SK-N-SH treated with all-trans-retinoic acid at 6 μM for 48 hours (cell line): ENCODE measurements around the gene C3orf18.

Experiments
- BACH2 ChIP-seq: fragments of 250-450 bp; sonication (Bioruptor Pico); IDR thresholded peaks from 2 replicates; pipeline ENCODE4 v1.9.0; 2021; ENCODE audit warnings: mild to moderate bottlenecking, borderline replicate concordance
- ESRRG ChIP-seq: fragments of 250-450 bp; sonication (Bioruptor Pico); IDR thresholded peaks from 2 replicates; pipeline ENCODE4 v1.6.1; 2021; ENCODE audit warnings: mild to moderate bottlenecking
- GLIS3 ChIP-seq: fragments of 250-450 bp; sonication (Bioruptor Pico); IDR thresholded peaks from 2 replicates; pipeline ENCODE4 v1.5.0; 2020; ENCODE audit warnings: mild to moderate bottlenecking, moderate library complexity
- OSR1 ChIP-seq: fragments of 250-450 bp; sonication (Bioruptor Pico); IDR thresholded peaks from 2 replicates; pipeline ENCODE4 v1.8.0; 2022; ENCODE audit warnings: moderate library complexity, mild to moderate bottlenecking, inconsistent platforms
- PATZ1 ChIP-seq: fragments of 250-450 bp; sonication (Bioruptor Pico); IDR thresholded peaks from 2 replicates; pipeline ENCODE4 v1.8.0; 2020; ENCODE audit warnings: mild to moderate bottlenecking, moderate library complexity, borderline replicate concordance
- PPARA ChIP-seq: fragments of 250-450 bp; sonication (Bioruptor Pico); IDR thresholded peaks from 2 replicates; pipeline ENCODE4 v1.5.0; 2020; ENCODE audit warnings: mild to moderate bottlenecking, borderline replicate concordance
- SNAI2 ChIP-seq: fragments of 250-450 bp; sonication (Bioruptor Pico); IDR thresholded peaks from 2 replicates; pipeline ENCODE4 v1.5.0; 2020; ENCODE audit warnings: mild to moderate bottlenecking, moderate library complexity
- TSHZ2 ChIP-seq: fragments of 250-450 bp; sonication (Bioruptor Pico); IDR thresholded peaks from 2 replicates; pipeline ENCODE4 v1.5.0; 2020; ENCODE audit warnings: mild to moderate bottlenecking, moderate library complexity
- ZFP3 ChIP-seq: fragments of 250-450 bp; sonication (Bioruptor Pico); IDR thresholded peaks from 2 replicates; pipeline ENCODE4 v1.5.0; 2020; ENCODE audit warnings: mild to moderate bottlenecking, moderate library complexity
- ZFP30 ChIP-seq: fragments of 450-650 bp; formaldehyde crosslinking; IDR thresholded peaks from 2 replicates; pipeline ENCODE4 v1.5.0; 2022; ENCODE audit warnings: mild to moderate bottlenecking, moderate library complexity
- TF ChIP-seq, protein P1 (sequence below): fragments of 250-450 bp; sonication (Bioruptor Pico); IDR thresholded peaks from 2 replicates; pipeline ENCODE4 v1.5.1; 2020; ENCODE audit warnings: low read depth, mild to moderate bottlenecking, moderate library complexity
- TF ChIP-seq, protein P2 (sequence below): fragments of 250-450 bp; sonication (Bioruptor Pico); IDR thresholded peaks from 2 replicates; pipeline ENCODE4 v1.5.1; 2021; ENCODE audit warnings: mild to moderate bottlenecking, moderate library complexity

DNA sequence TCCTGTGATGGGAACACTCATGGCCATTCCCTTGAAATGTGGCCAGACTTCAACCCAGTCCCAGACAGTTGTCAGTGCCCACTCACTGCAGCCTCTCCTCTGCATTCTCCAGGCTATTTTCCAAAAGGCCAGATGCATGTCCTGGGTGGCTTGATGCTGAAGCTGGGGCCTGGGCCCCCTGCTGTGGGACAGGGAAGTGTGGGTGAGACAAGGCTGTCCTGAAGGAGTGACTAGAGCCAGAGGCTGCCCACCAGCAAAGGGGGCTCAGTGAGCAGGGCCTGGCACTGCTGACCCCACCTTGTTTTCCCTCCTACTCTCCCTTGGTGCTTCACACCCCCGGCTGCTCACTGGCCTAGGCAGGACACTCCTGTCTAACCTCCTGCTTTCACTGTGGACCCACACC, 32.2 kb upstream of the C3orf18 start:
- TF ChIP-seq ESRRG (CRISPR knock-in tag) (no peak), ZFP3 (CRISPR knock-in tag) (no peak), TSHZ2 (CRISPR knock-in tag) (no peak), PATZ1 (CRISPR knock-in tag) (no peak), PPARA (CRISPR knock-in tag) (no peak), OSR1 (CRISPR knock-in tag) (no peak), BACH2 (CRISPR knock-in tag) (no peak), ZFP30 (CRISPR knock-in tag) (no peak), GLIS3 (CRISPR knock-in tag) (no peak), SNAI2 (CRISPR knock-in tag) (no peak)
- TF ChIP-seq, protein P1, sequence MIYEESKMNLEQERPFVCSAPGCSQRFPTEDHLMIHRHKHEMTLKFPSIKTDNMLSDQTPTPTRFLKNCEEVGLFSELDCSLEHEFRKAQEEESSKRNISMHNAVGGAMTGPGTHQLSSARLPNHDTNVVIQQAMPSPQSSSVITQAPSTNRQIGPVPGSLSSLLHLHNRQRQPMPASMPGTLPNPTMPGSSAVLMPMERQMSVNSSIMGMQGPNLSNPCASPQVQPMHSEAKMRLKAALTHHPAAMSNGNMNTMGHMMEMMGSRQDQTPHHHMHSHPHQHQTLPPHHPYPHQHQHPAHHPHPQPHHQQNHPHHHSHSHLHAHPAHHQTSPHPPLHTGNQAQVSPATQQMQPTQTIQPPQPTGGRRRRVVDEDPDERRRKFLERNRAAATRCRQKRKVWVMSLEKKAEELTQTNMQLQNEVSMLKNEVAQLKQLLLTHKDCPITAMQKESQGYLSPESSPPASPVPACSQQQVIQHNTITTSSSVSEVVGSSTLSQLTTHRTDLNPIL (CRISPR knock-in tag), result no peak
- TF ChIP-seq, protein P2, sequence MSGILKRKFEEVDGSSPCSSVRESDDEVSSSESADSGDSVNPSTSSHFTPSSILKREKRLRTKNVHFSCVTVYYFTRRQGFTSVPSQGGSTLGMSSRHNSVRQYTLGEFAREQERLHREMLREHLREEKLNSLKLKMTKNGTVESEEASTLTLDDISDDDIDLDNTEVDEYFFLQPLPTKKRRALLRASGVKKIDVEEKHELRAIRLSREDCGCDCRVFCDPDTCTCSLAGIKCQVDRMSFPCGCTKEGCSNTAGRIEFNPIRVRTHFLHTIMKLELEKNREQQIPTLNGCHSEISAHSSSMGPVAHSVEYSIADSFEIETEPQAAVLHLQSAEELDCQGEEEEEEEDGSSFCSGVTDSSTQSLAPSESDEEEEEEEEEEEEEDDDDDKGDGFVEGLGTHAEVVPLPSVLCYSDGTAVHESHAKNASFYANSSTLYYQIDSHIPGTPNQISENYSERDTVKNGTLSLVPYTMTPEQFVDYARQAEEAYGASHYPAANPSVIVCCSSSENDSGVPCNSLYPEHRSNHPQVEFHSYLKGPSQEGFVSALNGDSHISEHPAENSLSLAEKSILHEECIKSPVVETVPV (CRISPR knock-in tag), result no peak
